ENCODE measurements around the gene ABHD17B.
A peak's percentile ranks its signal among the peaks of the same experiment; 100 is the strongest.

Gene ABHD17B

DNA sequence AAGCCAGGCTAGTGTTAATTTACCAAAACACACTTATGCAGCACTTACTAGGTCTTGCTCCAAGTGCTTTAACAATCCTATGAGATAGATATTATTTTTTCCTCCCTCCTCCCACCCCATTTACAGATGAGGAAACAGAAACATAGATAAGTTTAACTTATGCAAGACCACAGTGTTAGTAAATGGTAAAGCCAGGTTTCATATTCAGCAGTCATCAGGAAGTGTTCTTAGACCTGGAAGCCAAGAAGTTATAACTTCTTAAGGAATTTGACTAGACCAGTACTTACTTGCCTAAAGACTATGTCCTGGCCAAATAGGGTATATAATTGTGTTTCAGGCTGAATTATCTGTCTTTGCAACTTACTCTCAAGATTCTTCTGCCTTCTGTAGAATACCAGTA lies 15.9 kb downstream of the ABHD17B start:
- H3K4me2 ChIP-seq (ENCODE audit: low read depth, low read length, poor library complexity, severe bottlenecking): peak overlapping the region; percentile 93
- peaks cover 4% of the 10 kb centered on the region for H3F3A ChIP-seq (ENCODE audit: low read depth)
- TF ChIP-seq, protein P1, sequence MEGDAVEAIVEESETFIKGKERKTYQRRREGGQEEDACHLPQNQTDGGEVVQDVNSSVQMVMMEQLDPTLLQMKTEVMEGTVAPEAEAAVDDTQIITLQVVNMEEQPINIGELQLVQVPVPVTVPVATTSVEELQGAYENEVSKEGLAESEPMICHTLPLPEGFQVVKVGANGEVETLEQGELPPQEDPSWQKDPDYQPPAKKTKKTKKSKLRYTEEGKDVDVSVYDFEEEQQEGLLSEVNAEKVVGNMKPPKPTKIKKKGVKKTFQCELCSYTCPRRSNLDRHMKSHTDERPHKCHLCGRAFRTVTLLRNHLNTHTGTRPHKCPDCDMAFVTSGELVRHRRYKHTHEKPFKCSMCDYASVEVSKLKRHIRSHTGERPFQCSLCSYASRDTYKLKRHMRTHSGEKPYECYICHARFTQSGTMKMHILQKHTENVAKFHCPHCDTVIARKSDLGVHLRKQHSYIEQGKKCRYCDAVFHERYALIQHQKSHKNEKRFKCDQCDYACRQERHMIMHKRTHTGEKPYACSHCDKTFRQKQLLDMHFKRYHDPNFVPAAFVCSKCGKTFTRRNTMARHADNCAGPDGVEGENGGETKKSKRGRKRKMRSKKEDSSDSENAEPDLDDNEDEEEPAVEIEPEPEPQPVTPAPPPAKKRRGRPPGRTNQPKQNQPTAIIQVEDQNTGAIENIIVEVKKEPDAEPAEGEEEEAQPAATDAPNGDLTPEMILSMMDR (conservative IDR thresholded peaks at IDR 0.05; ENCODE audit: low read length): no peak
- no peak for TF ChIP-seq EZH2phosphoT487 (IDR thresholded peaks at IDR 0.05; ENCODE audit: borderline replicate concordance)
- peak overlapping the region; percentile 91 for H3K9ac ChIP-seq (ENCODE audit: low read depth, low read length, poor library complexity, severe bottlenecking)
- H3K4me3 ChIP-seq (ENCODE audit: low read length, poor library complexity, severe bottlenecking): peak overlapping the region; percentile 86
- peaks cover 98% of the 10 kb centered on the region for H3K79me2 ChIP-seq (ENCODE audit: insufficient read depth, low read length)
- no peaks in the 10 kb centered on the region for H3K27me3 ChIP-seq (ENCODE audit: insufficient read depth, low read length, poor library complexity, severe bottlenecking)
- no peak overlapping the region for H2AFZ ChIP-seq (ENCODE audit: low read length)
- H3K4me1 ChIP-seq (ENCODE audit: insufficient read depth, low read length, poor library complexity, severe bottlenecking): peaks cover 86% of the 10 kb centered on the region
- peaks cover 46% of the 10 kb centered on the region for H4K20me1 ChIP-seq (ENCODE audit: insufficient read depth, low read length, poor library complexity, severe bottlenecking)
- no peaks in the 10 kb centered on the region for H3K9me2 ChIP-seq (replicated peaks; ENCODE audit: low read depth, low read length)
- H3K36me3 ChIP-seq (ENCODE audit: insufficient read depth, low read length): no peaks in the 10 kb centered on the region
- H3K9me3 ChIP-seq (ENCODE audit: insufficient read depth, low read depth, low read length): no peaks in the 10 kb centered on the region

DNA sequence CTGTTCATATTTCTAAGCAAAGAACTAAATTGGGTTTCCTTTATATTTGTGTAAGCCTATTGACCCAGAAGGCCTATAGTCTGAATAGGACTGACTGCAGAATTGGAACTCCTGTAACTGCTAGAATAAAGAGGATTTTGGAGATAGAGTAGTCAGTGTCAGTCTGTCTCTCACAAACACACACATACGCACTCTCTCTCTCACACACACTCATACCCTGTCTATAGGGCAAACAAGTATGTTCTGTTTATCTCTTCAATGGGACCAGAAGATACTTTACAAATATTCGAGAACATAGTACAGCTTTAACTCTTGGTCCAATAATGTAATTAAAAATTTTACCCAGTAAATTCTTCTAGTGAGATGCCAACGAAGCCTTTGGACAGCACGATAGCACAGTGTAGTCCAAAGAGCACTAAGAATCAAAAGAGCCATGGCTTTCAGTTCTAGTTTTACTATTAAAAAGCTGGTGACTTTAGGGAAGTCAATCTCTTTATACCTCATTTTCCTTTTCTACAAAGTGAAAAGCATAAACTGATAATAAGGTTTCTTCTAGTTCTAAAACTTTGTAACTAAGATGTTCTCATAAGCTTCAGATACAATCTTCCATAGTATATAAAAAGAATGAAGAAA lies 19.3 kb downstream of the ABHD17B start:
- no peak for TF ChIP-seq EZH2phosphoT487 (IDR thresholded peaks at IDR 0.05; ENCODE audit: borderline replicate concordance)
- TF ChIP-seq, protein P1 (conservative IDR thresholded peaks at IDR 0.05; ENCODE audit: low read length): no peak
- Histone ChIP-seq H3K36me3 (ENCODE audit: insufficient read depth, low read length) (peaks cover 5% of the 10 kb centered on the region), H3F3A (ENCODE audit: low read depth) (no peaks in the 10 kb centered on the region), H2AFZ (ENCODE audit: low read length) (no peak overlapping the region), H3K4me3 (ENCODE audit: low read length, poor library complexity, severe bottlenecking) (no peak overlapping the region), H3K9me2 (replicated peaks; ENCODE audit: low read depth, low read length) (no peaks in the 10 kb centered on the region), H3K9ac (ENCODE audit: low read depth, low read length, poor library complexity, severe bottlenecking) (no peak overlapping the region), H3K9me3 (ENCODE audit: insufficient read depth, low read depth, low read length) (no peaks in the 10 kb centered on the region), H3K4me1 (ENCODE audit: insufficient read depth, low read length, poor library complexity, severe bottlenecking) (peaks cover 72% of the 10 kb centered on the region), H3K79me2 (ENCODE audit: insufficient read depth, low read length) (peaks cover 100% of the 10 kb centered on the region), H4K20me1 (ENCODE audit: insufficient read depth, low read length, poor library complexity, severe bottlenecking) (peaks cover 75% of the 10 kb centered on the region), H3K4me2 (ENCODE audit: low read depth, low read length, poor library complexity, severe bottlenecking) (peak overlapping the region; percentile 19), H3K27me3 (ENCODE audit: insufficient read depth, low read length, poor library complexity, severe bottlenecking) (no peaks in the 10 kb centered on the region)

DNA sequence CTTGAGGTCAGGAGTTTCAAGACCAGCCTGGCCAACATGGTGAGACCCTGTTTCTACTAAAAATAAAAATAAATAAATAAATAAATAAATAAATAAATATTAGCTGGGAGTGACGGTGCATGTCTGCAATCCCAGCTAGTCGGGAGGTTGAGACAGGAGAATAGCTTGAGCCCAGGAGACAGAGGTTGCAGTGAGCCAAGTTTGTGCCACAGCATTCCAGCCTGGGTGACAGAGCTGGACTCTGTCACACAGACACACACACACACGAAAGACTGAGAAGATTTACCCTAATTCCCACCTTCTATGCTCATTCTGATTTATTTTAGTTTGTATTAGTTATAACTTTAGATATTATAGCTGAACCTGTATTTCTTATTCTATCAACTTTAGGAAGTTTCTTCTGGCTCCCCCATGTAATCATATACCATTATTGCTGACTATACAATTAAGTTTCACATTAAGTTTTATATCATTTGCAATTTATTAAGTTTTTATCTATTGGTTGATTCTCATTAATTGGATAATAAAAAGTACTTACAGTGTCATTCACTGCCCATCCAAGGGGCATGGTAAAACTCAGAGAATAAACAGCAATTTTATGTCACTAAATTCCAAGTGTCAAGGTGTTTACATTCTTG lies 20.8 kb downstream of the ABHD17B start:
- no peak overlapping the region for H2AFZ ChIP-seq (ENCODE audit: low read length)
- H3K4me2 ChIP-seq (ENCODE audit: low read depth, low read length, poor library complexity, severe bottlenecking): no peak overlapping the region
- peaks cover 63% of the 10 kb centered on the region for H3K4me1 ChIP-seq (ENCODE audit: insufficient read depth, low read length, poor library complexity, severe bottlenecking)
- no peak overlapping the region for H3K9ac ChIP-seq (ENCODE audit: low read depth, low read length, poor library complexity, severe bottlenecking)
- H3F3A ChIP-seq (ENCODE audit: low read depth): 0 out of 2 replicates have a peak, but pooled peaks cover 6% of the 10 kb centered on the region
- H3K9me2 ChIP-seq (replicated peaks; ENCODE audit: low read depth, low read length): no peaks in the 10 kb centered on the region
- H3K27me3 ChIP-seq (ENCODE audit: insufficient read depth, low read length, poor library complexity, severe bottlenecking): no peaks in the 10 kb centered on the region
- peaks cover 84% of the 10 kb centered on the region for H4K20me1 ChIP-seq (ENCODE audit: insufficient read depth, low read length, poor library complexity, severe bottlenecking)
- no peak overlapping the region for H3K4me3 ChIP-seq (ENCODE audit: low read length, poor library complexity, severe bottlenecking)
- TF ChIP-seq, protein P1 (conservative IDR thresholded peaks at IDR 0.05; ENCODE audit: low read length): no peak
- TF ChIP-seq EZH2phosphoT487 (IDR thresholded peaks at IDR 0.05; ENCODE audit: borderline replicate concordance): no peak
- H3K36me3 ChIP-seq (ENCODE audit: insufficient read depth, low read length): peaks cover 5% of the 10 kb centered on the region
- peaks cover 100% of the 10 kb centered on the region for H3K79me2 ChIP-seq (ENCODE audit: insufficient read depth, low read length)
- no peaks in the 10 kb centered on the region for H3K9me3 ChIP-seq (ENCODE audit: insufficient read depth, low read depth, low read length)
